ENCODE measurements around the gene CPNE7.

CPNE7 gene

GRCh38 chr16:89607937-89608740 is 32.6 kb downstream of the CPNE7 start:
- ATAC-seq (ENCODE audit: low read depth) (no peak), DNase-seq (ENCODE audit: low spot score) (no peak)
- Histone ChIP-seq H3K27me3 (ENCODE audit: insufficient read depth, poor library complexity, severe bottlenecking) (no peaks in the 10 kb centered on the region), H3K4me3 (ENCODE audit: severe bottlenecking) (no peak overlapping the region), H3K27ac (ENCODE audit: poor library complexity, severe bottlenecking) (no peak overlapping the region), H3K9me3 (ENCODE audit: severe bottlenecking) (no peaks in the 10 kb centered on the region), H3K4me1 (ENCODE audit: insufficient read depth, poor library complexity, severe bottlenecking) (no peaks in the 10 kb centered on the region), H3K36me3 (ENCODE audit: low read depth) (no peaks in the 10 kb centered on the region)
- TF ChIP-seq CTCF (IDR thresholded peaks at IDR 0.05; ENCODE audit: poor library complexity, severe bottlenecking), result no peak

GRCh38 chr16:89610108-89610453 is 34.5 kb downstream of the CPNE7 start:
- no peak for ATAC-seq (ENCODE audit: low read depth)

GRCh38 chr16:89612415-89613166 is 37.0 kb downstream of the CPNE7 start:
- TF ChIP-seq CTCF (IDR thresholded peaks at IDR 0.05; ENCODE audit: poor library complexity, severe bottlenecking), result no peak
- Histone ChIP-seq H3K27me3 (ENCODE audit: insufficient read depth, poor library complexity, severe bottlenecking) (no peaks in the 10 kb centered on the region), H3K4me1 (ENCODE audit: insufficient read depth, poor library complexity, severe bottlenecking) (no peaks in the 10 kb centered on the region), H3K27ac (ENCODE audit: poor library complexity, severe bottlenecking) (no peak overlapping the region), H3K9me3 (ENCODE audit: severe bottlenecking) (no peaks in the 10 kb centered on the region), H3K4me3 (ENCODE audit: severe bottlenecking) (no peak overlapping the region), H3K36me3 (ENCODE audit: low read depth) (no peaks in the 10 kb centered on the region)
- ATAC-seq (ENCODE audit: low read depth) (no peak), DNase-seq (ENCODE audit: low spot score) (peak; percentile 40)

More at GRCh38 chr16:89610108-89610453, 34.5 kb downstream of the CPNE7 start:
- no peaks in the 10 kb centered on the region for H3K4me1 ChIP-seq (ENCODE audit: insufficient read depth, poor library complexity, severe bottlenecking)
- H3K9me3 ChIP-seq (ENCODE audit: severe bottlenecking), result no peaks in the 10 kb centered on the region
- no peaks in the 10 kb centered on the region for H3K36me3 ChIP-seq (ENCODE audit: low read depth)
- H3K27me3 ChIP-seq (ENCODE audit: insufficient read depth, poor library complexity, severe bottlenecking), result no peaks in the 10 kb centered on the region
- DNase-seq (ENCODE audit: low spot score), result no peak
- no peak for TF ChIP-seq CTCF (IDR thresholded peaks at IDR 0.05; ENCODE audit: poor library complexity, severe bottlenecking)
- H3K4me3 ChIP-seq (ENCODE audit: severe bottlenecking), result no peak overlapping the region
- H3K27ac ChIP-seq (ENCODE audit: poor library complexity, severe bottlenecking), result no peak overlapping the region

GRCh38 chr16:89613231-89613953 is 37.8 kb downstream of the CPNE7 start, which contains the start of gene DPEP1:
Gene DPEP1, plus strand, starts transcription at chr16:89613642. Its CDS starts 16,769 bp downstream, at chr16:89630411.
- no peak within 1 kb of the TSS for H3K27ac ChIP-seq (ENCODE audit: poor library complexity, severe bottlenecking)
- peak; percentile 64 for DNase-seq (ENCODE audit: low spot score)
- no peaks in the 10 kb centered on the region for H3K4me1 ChIP-seq (ENCODE audit: insufficient read depth, poor library complexity, severe bottlenecking)
- no peak for ATAC-seq (ENCODE audit: low read depth)
- H3K27me3 ChIP-seq (ENCODE audit: insufficient read depth, poor library complexity, severe bottlenecking), result no peaks in the 10 kb centered on the region
- no peaks in the 10 kb centered on the region for H3K36me3 ChIP-seq (ENCODE audit: low read depth)
- H3K4me3 ChIP-seq (ENCODE audit: severe bottlenecking), result no peak within 1 kb of the TSS
- H3K9me3 ChIP-seq (ENCODE audit: severe bottlenecking), result no peaks in the 10 kb centered on the region
- TF ChIP-seq CTCF (IDR thresholded peaks at IDR 0.05; ENCODE audit: poor library complexity, severe bottlenecking), result no peak
